ENCODE results near the gene EML6. TPM values are rescaled to one million over a fixed set of nuclear protein-coding genes. Genes with fewer than 3 reads are reported as not detected.

The EML6 gene
- total and polyA plus RNA-seq, 2 of the 13 experiments (the other 11 are each of a cell fraction or from before 2014, with no cell fraction given): 17.2 to 32.4 TPM

DNA sequence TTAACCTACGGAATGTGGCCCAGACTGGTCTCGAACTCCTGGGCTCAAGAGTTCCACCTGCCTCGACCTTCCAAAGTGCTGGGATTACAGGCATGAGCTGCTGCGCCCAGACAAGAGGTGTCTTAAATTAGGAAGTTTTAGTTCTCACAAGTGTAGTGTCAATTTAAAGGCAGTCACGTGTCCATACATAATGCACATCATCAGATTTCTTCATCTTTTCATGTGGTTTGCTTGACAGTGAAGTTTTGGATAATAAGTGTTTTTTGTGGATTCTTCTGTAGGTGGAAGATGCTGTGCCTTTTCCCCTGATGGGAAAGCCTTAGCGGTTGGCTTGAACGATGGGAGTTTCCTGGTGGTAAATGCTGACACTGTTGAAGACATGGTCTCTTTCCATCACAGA lies 179.3 kb downstream of the EML6 start (continued):
- TF ChIP-seq ZNF33A (CRISPR knock-in tag; IDR thresholded peaks at IDR 0.05; ENCODE audit: borderline replicate concordance): no peak
- no peak for TF ChIP-seq HOMEZ (CRISPR knock-in tag; IDR thresholded peaks at IDR 0.05; ENCODE audit: low read depth)
- no peak for TF ChIP-seq TOPORS (CRISPR knock-in tag; IDR thresholded peaks at IDR 0.05)
- TF ChIP-seq ATAD3A (CRISPR knock-in tag; IDR thresholded peaks at IDR 0.05): no peak
- no peak for TF ChIP-seq NFRKB (IDR thresholded peaks at IDR 0.05)
- TF ChIP-seq MIXL1 (CRISPR knock-in tag; IDR thresholded peaks at IDR 0.05): no peak
- TF ChIP-seq, protein P1, sequence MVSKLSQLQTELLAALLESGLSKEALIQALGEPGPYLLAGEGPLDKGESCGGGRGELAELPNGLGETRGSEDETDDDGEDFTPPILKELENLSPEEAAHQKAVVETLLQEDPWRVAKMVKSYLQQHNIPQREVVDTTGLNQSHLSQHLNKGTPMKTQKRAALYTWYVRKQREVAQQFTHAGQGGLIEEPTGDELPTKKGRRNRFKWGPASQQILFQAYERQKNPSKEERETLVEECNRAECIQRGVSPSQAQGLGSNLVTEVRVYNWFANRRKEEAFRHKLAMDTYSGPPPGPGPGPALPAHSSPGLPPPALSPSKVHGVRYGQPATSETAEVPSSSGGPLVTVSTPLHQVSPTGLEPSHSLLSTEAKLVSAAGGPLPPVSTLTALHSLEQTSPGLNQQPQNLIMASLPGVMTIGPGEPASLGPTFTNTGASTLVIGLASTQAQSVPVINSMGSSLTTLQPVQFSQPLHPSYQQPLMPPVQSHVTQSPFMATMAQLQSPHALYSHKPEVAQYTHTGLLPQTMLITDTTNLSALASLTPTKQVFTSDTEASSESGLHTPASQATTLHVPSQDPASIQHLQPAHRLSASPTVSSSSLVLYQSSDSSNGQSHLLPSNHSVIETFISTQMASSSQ (IDR thresholded peaks at IDR 0.05; ENCODE audit: low read depth): no peak
- TF ChIP-seq, protein P1 (CRISPR knock-in tag; IDR thresholded peaks at IDR 0.05; ENCODE audit: borderline replicate concordance): no peak
- TF ChIP-seq FOXP1 (IDR thresholded peaks at IDR 0.05): no peak
- TF ChIP-seq FOXP1 (CRISPR knock-in tag; IDR thresholded peaks at IDR 0.05): no peak
- TF ChIP-seq TGIF2 (CRISPR knock-in tag; IDR thresholded peaks at IDR 0.05): no peak
- no peak for TF ChIP-seq CBX1 (IDR thresholded peaks at IDR 0.05; ENCODE audit: low read depth)
- TF ChIP-seq, protein P2, sequence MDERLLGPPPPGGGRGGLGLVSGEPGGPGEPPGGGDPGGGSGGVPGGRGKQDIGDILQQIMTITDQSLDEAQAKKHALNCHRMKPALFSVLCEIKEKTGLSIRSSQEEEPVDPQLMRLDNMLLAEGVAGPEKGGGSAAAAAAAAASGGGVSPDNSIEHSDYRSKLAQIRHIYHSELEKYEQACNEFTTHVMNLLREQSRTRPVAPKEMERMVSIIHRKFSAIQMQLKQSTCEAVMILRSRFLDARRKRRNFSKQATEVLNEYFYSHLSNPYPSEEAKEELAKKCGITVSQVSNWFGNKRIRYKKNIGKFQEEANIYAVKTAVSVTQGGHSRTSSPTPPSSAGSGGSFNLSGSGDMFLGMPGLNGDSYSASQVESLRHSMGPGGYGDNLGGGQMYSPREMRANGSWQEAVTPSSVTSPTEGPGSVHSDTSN (CRISPR knock-in tag; IDR thresholded peaks at IDR 0.05): no peak
- TF ChIP-seq TBX3 (IDR thresholded peaks at IDR 0.05; ENCODE audit: borderline replicate concordance): no peak
